Measurements from ENCODE around the gene RNF212.

The RNF212 gene

DNA sequence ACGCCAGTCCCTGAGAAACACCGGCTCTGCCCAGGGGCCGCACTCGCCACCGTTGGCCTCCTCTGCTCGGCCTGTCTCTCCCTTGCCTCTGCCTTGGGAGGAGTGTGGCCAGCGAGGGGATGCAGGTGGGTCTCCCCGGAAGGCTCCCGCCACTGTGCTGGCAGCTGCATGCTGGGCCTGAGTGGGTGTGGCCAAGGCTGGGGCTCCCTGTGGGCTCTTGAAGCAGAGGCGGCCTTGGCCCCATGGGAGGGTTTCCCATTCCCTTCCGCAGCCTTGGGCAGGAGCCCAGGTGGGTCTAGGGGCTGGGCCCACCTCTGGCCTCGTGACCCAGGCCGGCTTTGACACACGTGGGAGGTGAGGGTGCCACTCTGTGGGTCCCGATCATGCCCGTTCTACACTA, 82.8 kb downstream of the RNF212 start:
- DNase-seq: no peak

GRCh38 chr4:1030031-1030430, 83.3 kb downstream of the RNF212 start:
- DNase-seq: no peak

DNA sequence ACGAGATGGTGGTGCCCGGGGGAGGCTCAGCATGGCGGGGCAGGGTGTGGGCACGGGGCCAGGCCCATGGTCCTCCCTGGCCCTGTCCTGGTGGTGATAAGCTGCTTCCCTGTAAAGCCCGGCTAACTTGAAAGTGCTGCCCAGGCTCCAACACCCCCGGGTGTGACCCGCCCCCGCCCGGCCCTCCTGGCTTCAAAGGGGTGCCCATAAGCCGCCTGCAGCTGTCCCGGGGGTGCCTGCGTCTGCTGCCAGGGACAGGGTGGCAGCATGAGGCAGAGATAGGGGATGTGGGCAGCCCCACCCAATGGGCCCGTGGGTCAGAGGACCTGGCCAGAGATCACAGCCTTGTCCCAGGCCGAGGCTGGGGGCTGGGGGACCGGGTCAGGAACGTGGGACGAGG, 83.8 kb downstream of the RNF212 start:
- DNase-seq: no peak

GRCh38 chr4:1028574-1029220, 84.7 kb downstream of the RNF212 start:
- no peak for DNase-seq

DNA sequence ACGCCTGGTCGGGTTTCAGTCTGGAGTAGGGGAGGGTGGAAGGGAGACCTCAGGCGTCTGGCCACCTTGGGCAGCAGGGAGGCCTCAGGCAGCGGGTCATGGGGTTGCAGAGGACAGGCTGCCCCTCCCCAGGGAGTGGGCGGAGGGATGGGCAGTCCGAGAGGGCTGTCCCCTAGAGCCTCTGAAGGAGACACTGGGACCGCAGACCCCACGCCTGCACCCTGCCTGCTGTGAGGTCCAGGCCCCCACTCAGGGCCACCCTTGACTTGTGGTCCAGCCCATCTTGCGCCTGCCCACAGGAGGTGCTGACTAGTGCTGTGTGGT, 85.5 kb downstream of the RNF212 start:
- no peak for DNase-seq

DNA sequence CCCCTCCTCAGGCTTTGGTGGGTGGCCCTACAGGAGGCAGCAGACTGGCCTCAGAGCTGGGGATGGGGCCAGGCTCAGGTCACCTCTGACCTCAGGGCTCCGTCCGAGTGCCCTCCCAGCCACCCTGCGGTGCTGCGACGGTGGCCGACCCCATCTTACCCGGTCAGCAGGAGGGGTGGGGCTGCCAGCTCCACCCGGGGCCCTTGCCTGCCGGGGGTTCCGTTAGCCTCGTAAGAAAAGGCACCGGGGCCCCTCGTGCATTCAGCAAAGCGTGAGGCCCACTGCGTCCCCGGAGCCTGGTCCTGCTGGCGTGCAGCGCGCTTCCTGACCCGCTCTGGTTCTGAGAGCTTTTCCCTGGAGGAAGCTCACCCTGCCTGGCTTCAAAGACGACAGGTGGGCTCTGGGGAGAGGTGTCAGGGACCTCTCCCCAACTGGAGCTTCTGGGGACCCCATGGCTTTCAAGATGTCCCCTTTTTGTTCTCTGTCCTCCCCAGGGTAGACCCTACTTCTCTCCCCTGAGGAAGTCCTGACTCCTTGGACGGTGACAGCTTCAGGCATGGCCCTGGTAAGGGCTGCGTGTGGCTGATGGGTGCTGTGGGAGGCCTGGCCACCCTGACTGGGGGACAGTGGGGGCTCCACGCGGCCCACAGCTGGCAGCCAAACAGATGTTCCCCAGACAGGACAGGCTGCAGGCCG, 86.0 kb downstream of the RNF212 start:
- no peak for DNase-seq

DNA sequence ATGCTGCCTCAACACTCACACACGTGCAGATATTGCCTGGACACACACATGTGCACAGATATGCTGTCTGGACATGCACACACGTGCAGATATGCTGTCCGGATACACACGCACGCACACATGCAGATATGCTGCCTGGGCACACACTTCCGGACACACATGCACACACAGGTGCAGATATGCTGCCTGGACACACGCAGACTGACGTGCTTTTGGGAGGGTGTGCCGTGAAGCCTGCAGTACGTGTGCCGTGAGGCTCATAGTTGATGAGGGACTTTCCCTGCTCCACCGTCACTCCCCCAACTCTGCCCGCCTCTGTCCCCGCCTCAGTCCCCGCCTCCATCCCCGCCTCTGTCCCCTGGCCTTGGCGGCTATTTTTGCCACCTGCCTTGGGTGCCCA, 87.2 kb downstream of the RNF212 start:
- no peak for DNase-seq

GRCh38 chr4:1024882-1025545, 88.3 kb downstream of the RNF212 start:
- no peak for DNase-seq

- DNase-seq: no peak
Measured at GRCh38 chr4:1023895-1024740, 89.2 kb downstream of the RNF212 start.

- DNase-seq: no peak
Measured at GRCh38 chr4:1023075-1023640, 90.2 kb downstream of the RNF212 start.

- no peak for DNase-seq
Measured at GRCh38 chr4:1022739-1023066, 90.7 kb downstream of the RNF212 start.

GRCh38 chr4:1022051-1022738, 91.2 kb downstream of the RNF212 start:
- DNase-seq: no peak
